ENCODE results near the gene PLPPR1.

Gene PLPPR1

GRCh38 chr9:101050650-101051049 lies 22.1 kb downstream of the PLPPR1 start:
- no peak for DNase-seq

- no peak for DNase-seq
Observed at GRCh38 chr9:101054657-101055056, 26.1 kb downstream of the PLPPR1 start.

- no peak for DNase-seq
Observed at GRCh38 chr9:101055516-101055915, 27.0 kb downstream of the PLPPR1 start.

GRCh38 chr9:101062686-101063085 lies 34.2 kb downstream of the PLPPR1 start:
- no peak for DNase-seq

GRCh38 chr9:101063192-101063591 lies 34.7 kb downstream of the PLPPR1 start:
- no peak for DNase-seq

- no peak for DNase-seq
Observed at GRCh38 chr9:101064206-101064605, 35.7 kb downstream of the PLPPR1 start.

GRCh38 chr9:101065930-101066329 lies 37.4 kb downstream of the PLPPR1 start:
- no peak for DNase-seq

GRCh38 chr9:101068696-101069095 lies 40.2 kb downstream of the PLPPR1 start:
- no peak for DNase-seq

GRCh38 chr9:101072259-101072658 lies 43.7 kb downstream of the PLPPR1 start:
- DNase-seq: no peak

- no peak for DNase-seq
Observed at GRCh38 chr9:101073122-101073521, 44.6 kb downstream of the PLPPR1 start.

GRCh38 chr9:101081641-101082040 lies 53.1 kb downstream of the PLPPR1 start:
- DNase-seq: no peak

GRCh38 chr9:101083448-101084202 lies 55.1 kb downstream of the PLPPR1 start:
- no peak for DNase-seq

GRCh38 chr9:101087426-101087825 lies 58.9 kb downstream of the PLPPR1 start:
- DNase-seq: no peak

- no peak for DNase-seq
Observed at GRCh38 chr9:101092922-101093321, 64.4 kb downstream of the PLPPR1 start.

GRCh38 chr9:101093620-101094019 lies 65.1 kb downstream of the PLPPR1 start:
- DNase-seq: no peak

- DNase-seq: no peak
Observed at GRCh38 chr9:101094686-101095085, 66.2 kb downstream of the PLPPR1 start.

- no peak for DNase-seq
Observed at GRCh38 chr9:101097210-101097609, 68.7 kb downstream of the PLPPR1 start.

GRCh38 chr9:101098392-101098791 lies 69.9 kb downstream of the PLPPR1 start:
- no peak for DNase-seq

GRCh38 chr9:101114317-101114716 lies 85.8 kb downstream of the PLPPR1 start:
- no peak for DNase-seq

GRCh38 chr9:101115102-101115501 lies 86.6 kb downstream of the PLPPR1 start:
- DNase-seq: no peak

- DNase-seq: no peak
Observed at GRCh38 chr9:101117161-101117560, 88.6 kb downstream of the PLPPR1 start.

- peak; percentile 24 to 41 for DNase-seq
Observed at GRCh38 chr9:101119206-101119819, 90.8 kb downstream of the PLPPR1 start.

- DNase-seq: no peak
Observed at GRCh38 chr9:101121836-101122399, 93.4 kb downstream of the PLPPR1 start.

- no peak for DNase-seq
Observed at GRCh38 chr9:101126556-101126955, 98.0 kb downstream of the PLPPR1 start.
